Fibroblast of gingiva (primary cell): ENCODE data around the gene TMEM91.
"Not testable (repeated sequence)": the region's sequence is repeated elsewhere in the genome, so short reads cannot be mapped to it uniquely, and the experiment has no call there.

Experiments
- DNase-seq: peaks from one replicate; pipeline ENCODE4 v3.0.0-alpha.2; 2011; ENCODE audit warnings: low read depth

Gene TMEM91

GRCh38 chr19:41377977-41378709 is 1.8 kb downstream of the TMEM91 start:
- DNase-seq, result no peak

DNA sequence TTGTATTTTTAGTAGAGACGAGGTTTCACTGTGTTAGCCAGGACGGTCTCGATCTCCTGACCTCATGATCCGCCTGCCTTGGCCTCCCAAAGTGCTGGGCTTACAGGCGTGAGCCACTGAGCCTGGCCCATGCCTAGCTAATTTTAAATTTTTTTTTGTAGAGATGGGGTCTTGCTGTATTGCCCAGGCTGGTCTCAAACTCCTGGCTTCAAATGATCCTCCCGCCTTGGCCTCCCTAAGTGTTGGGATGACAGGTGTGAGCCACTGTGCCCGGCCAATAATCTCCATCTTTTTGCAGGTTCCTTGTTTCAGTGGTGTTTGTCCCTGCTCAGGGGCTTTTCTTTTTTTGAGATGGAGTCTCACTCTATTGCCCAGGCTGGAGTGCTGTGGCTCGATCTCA is 5.2 kb downstream of the TMEM91 start:
- DNase-seq, result not testable (repeated sequence)

- DNase-seq, result no peak
Measured at GRCh38 chr19:41384351-41384750, 8.0 kb downstream of the TMEM91 start.

- no peak for DNase-seq
Measured at GRCh38 chr19:41386442-41386841, 10.1 kb downstream of the TMEM91 start.

GRCh38 chr19:41391618-41392017 is 15.3 kb downstream of the TMEM91 start:
- DNase-seq, result no peak

DNA sequence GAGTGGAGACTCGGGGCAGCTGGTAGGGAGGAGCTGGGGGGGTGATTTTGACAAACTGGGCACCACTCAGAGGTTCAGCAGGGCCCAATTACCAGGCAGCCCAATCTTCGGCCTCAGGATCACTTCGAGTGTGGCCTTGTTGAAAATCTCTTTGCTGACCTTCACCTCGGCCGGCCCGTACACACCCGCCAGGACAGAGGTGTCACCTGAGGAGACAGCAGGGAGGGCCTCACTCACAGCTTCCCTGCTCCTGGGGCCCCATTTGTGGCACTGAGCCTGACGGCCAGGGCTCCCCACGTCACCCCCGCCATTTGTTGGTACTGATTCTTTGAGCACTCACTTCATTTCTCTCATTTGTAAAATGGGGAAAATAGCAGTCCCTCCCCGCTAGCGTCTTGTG is 16.4 kb downstream of the TMEM91 start:
- DNase-seq, result no peak

DNA sequence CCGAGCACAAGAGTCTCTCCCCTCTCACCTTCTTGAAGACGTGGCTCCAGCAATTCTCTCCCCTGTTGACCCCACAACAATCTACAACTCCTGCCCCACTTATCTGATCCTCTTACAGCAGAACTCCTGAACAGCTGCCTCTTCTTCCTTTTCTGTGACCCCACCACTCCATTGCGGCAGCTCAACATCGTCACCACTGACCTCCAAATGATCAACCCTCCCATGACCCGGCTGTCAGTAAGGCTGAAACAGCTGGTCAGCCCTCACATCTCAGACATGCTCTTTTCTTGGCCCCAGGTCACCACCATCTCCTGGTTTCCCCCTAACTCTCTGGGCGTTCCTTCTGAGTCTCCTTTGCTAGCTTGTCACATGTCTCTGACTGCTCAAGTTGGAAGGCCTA is 19.0 kb downstream of the TMEM91 start:
- DNase-seq, result no peak

- DNase-seq, result peak; percentile 100
Measured at GRCh38 chr19:41397086-41398049, 21.0 kb downstream of the TMEM91 start, which contains the start of the genes BCKDHA and EXOSC5. BCKDHA (plus strand) TSS chr19:41397818; CDS start chr19:41397828, 10 bp downstream. EXOSC5 (minus strand) TSS chr19:41397359; CDS start chr19:41397328, 31 bp downstream.

DNA sequence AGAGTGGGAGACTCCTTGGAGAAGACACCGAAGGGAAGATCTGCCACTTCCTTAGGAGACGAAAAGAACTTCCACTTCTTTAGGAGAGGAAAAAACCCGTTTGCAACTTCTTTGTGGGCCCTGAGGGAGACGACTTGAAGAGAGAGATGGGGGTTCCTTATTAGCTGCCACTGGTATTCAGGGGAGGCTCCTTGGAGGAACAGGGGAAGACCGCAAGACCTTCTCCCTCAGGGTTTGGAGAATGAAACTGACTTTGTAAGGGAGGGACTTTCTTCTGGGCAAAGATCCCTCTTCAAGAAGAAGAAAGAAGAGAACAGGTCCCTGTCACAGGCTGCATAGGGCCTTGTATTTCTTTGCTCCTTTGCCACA is 21.7 kb downstream of the TMEM91 start:
- DNase-seq, result no peak

DNA sequence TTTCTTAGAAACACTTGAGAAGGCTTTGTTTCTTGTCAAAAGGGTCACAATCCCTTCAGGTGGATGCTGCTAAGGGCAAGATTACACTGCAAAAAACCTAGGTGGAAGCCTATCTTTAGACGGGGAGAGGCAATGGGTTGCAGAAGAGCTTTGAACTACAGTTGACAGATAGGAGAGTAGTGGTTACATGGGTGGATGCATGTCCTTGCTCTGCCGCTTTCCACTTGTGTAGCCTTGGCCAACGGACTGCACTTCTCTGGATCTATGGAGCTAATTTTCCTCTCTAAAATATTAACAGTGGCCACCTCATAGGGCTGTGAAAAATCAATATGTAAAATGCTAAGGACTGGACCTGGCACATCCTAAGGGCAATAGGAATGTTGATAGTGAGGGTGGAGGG is 22.3 kb downstream of the TMEM91 start:
- no peak for DNase-seq

DNA sequence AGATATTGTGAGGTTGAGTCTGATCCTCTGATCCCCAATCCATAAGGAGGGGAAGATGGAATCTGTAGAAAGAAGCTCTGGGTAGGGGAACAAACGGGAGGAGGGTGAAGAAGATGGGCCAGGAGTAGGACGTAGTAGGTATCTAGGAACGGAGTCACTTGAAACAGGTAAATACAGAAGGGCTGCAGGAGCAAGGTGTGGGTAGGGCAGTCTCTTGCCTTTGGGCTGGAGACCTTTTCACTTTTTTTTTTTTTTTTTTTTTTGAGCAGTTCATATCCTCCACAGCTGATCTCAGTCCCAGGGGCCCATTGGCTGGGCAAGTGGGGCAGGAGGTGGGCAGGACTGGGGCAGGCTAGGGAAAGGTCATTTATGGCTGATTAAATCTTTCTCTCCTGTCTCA is 22.8 kb downstream of the TMEM91 start:
- DNase-seq, result no peak

- DNase-seq, result no peak
Measured at GRCh38 chr19:41399525-41399924, 23.2 kb downstream of the TMEM91 start.

DNA sequence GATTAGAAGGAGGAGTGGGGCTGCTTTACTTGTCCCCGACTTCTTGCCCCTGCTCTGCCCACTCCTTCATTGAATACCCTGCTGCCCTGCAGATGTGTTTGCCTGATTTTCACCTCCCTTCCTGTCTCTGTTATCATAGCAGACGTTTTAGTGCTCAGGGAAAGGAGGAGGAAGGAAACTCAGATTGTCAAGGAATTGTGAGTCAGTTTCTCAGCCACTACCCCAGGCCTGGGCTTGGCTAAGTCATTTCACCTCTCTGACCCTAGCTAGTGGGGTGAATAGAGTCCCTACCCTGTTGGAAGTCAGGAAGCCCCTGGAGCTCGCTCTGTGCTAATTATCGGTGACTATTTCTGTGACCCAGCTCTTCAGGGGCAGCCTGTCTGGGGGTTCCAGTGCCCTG is 25.1 kb downstream of the TMEM91 start:
- DNase-seq, result no peak

- no peak for DNase-seq
Measured at GRCh38 chr19:41402010-41402409, 25.7 kb downstream of the TMEM91 start.

DNA sequence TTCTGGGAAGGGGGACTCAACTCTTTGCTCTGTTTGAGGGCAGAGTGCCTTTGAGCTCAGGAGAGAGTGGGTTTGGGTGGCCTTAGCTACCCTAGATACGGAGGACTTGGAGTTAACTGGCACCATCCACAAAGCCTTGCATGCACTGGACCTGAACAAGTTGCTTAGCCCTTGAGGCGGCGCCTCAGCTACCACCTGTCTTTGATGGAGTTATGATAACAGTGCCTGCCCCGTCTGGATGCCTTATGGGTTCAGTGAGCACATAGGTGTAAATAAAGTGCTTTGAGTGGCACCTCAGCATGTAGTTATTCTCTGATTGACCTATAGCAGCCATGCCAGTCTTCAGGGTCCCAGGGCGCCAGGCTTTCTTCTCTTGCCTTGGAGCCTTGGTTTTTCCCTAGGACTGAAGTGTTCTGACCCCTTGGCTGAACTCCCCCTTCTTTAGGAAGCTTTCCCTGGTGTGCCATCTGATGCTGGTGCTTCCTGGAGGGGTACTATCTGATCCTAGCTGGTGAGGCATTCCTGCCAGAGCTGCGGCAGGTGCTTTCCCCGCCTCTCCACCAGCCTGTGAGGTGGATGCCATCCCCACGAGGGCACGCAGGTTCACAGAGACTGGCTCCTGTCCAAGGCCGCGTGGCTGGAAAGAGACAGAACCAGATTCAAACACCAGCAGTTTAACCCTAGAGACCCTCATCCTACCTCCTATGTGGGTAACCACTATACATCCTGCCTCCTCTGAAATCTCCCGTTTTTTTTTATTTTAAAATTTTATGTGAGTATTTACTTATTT is 27.0 kb downstream of the TMEM91 start:
- DNase-seq, result no peak

DNA sequence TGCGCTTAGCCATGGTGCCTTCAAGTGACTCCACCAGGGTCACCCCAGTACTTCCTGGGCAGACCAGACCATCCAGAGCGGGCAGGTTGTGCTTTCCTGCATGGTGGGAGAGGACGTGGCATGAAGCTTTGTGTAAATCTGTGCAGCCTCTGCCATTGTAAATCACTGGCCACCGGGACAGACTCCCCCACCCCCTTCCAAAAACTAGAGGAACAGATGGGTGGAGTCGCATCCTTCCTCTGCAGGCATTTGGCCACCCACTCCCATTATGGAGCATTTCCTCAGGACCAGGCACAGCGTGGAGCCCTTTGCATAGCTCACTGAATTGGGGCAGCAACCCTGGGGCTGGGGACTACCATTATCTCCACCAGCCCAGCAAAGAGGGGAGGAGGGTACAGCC is 29.4 kb downstream of the TMEM91 start:
- no peak for DNase-seq

- DNase-seq, result no peak
Measured at GRCh38 chr19:41407271-41407670, 30.9 kb downstream of the TMEM91 start.

GRCh38 chr19:41408256-41408655 is 31.9 kb downstream of the TMEM91 start:
- no peak for DNase-seq

GRCh38 chr19:41408846-41409245 is 32.5 kb downstream of the TMEM91 start:
- DNase-seq, result not testable (repeated sequence)

- DNase-seq, result no peak
Measured at GRCh38 chr19:41409288-41409687, 33.0 kb downstream of the TMEM91 start.

DNA sequence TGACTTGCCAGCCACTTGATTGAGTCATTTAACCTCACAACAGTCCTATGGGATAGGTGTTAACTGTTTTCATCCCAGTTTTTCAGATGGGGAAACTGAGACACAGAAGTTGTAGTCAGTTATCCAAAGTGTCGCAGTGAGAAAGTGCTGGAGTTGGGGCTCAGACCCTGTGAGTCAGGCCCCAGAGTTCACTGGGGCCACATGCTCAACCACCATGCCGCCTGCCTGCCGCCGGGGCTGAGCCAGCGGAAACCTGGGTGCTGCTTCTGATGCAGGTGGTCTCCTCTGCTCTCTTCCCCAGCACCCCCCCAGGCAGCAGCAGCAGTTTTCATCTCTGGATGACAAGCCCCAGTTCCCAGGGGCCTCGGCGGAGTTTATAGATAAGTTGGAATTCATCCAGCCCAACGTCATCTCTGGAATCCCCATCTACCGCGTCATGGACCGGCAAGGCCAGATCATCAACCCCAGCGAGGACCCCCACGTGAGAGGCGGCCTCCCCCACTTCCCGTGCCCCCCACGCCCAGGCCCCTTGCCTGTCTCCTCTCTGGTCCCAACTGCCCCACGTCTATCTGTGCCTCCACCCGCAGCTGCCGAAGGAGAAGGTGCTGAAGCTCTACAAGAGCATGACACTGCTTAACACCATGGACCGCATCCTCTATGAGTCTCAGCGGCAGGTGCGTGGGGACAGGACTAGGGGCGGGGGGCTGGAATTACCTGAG is 34.2 kb downstream of the TMEM91 start:
- no peak for DNase-seq
